Stimulated activated CD4-positive, alpha-beta T cell treated with anti-CD3 and anti-CD28 coated beads, TNF-alpha, amount 100 ng/mL, for 24 hours (primary cell): ENCODE measurements around the gene CACNB1.
A peak's percentile ranks its signal among the peaks of the same experiment; 100 is the strongest.

Experiments used
- DNase-seq, 3 experiments: peaks; one replicate each; pipeline ENCODE4 v3.0.0-alpha.2; 2020; ENCODE audit warnings: low read depth in 3 of 3

CACNB1 gene

DNA sequence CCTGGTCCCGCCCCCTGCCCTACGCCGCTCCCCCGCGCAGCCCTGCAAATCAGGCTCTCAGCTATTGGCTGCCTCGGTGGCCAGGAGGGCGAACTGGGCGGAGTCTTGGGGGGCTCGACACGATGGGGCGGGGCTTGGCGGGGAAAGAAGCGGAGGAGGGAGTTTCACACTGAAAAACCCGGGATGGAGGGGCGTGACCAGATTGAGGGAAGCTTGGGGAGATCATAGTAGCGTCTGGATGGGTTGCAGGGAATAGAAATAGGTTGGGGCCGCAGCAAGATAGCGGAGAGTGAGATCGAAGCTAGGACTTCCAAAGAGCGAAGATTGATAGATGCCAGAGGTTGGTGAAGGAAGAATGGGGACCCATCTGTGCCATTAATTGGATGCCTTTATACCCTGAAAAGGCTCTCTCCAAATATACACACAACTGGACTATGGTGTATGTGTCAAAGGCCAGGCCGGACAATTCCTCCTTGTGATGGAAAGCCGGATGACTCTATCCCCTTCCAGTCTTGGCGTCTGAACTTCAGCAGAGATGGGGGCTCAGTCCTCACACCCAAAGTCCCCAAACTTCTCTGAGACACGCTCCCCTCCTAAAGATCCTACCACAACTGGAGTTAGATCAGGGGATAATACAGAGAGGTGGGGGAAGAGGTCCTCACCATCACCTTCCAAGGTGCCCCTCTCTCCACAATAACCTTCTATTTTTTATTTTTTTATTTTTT lies 28.7 kb upstream of the CACNB1 start:
- peak in 1 of 3 experiments; percentile 54 for DNase-seq

DNA sequence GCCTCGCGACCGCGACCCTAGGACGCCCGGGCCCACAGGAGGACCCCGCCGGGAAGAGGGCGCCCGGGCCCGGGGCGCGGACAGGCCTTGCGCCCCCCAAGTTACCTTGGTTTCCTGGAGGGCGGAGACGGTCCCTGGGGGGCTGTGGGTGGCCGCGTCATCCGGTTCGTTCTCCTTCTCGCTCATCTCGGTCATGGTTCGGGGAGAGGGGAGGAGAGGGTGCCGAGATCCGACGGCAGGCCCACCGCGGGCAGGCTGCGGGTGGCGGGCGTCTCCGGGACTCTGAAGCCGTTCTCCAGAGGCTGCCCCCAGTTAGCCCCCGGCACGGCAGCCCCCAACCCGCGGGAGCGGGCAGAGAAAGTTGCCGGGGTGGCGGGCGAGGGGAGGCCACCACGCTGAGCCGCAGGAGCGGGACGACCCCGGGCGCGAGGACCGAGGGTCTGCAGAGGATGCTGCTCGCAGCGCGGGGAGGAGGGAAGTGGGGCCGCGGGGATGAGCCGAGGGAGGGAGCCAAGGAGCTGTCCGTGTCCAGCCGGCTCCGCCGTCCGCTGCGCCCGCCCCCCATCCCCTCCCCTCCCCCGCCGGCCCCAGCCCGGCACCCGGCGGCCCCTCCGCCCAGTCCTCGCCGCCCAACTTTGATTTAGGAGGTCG lies 28.0 kb upstream of the CACNB1 start, which contains the start of gene STAC2:
Gene STAC2, minus strand, starts transcription at position 638 of the 651 bp plus-strand sequence. Its CDS starts 443 bp downstream, at position 195.
- DNase-seq = no peak

DNA sequence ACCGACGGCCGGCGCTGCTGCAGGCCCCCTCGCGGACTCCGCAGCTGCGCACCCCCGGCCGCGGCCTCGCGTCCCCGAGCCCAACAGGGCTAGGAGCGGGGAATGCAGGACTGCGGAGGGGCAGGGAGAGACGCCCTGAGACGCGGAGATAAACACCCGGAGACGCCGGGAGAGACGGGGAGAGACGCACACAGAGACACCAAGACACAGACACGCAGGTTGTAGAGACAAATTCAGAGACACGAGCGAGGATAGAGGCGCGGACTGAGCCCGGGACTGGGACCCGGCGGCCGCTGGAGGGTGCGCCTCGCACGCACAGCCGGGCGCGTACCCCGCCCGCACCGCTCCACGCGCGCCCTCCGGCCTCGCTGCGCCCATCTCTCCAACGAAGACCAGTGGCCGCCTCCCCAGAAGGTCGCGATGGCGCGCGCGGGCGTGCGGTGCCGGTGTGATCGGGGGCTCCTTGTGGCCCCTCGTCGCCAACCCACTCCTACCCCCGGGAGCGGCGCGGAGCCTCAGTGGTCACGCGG lies 27.4 kb upstream of the CACNB1 start:
- no peak for DNase-seq

DNA sequence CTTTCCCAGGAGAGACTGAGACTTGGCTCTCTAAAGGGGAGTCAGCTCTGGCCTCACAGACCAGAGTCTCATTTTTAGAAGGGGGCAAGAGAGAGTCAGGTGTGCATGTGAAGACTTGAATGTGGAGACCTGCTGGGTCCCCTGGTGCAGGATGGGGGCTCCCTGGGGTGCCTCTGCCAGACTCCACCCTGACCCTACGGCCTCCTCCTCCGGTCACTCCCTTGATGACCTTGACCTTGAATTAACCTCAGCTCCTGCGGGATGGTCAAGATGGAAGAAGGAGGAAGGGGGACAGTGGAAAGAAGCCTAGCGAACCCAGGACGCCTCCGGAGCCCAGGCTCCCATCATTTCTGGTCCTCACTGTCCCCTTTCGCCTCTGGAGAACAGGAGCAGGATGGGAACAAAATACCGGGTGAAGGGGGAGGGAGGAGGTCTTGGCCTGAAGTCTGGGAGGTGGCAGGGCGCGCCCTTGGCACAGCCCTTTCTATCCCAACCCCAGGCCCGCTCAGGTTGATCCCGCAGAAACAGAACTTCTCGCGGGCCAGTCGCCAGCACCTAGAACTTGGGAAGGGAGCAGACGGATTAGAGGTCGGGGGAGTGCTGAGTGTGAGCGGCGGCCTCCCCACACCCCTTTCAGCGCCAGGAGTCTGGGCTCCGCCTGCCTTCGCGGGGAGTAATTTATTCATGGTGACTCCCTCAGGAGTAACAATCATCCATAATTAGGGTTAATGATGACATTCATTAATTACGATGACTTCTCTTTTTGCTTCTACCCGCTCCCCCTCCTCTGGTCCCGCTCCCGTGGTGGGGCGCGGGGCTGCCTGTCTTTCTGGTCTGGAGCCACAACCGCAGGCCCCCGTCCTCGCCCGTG lies 26.7 kb upstream of the CACNB1 start:
- DNase-seq = no peak

DNA sequence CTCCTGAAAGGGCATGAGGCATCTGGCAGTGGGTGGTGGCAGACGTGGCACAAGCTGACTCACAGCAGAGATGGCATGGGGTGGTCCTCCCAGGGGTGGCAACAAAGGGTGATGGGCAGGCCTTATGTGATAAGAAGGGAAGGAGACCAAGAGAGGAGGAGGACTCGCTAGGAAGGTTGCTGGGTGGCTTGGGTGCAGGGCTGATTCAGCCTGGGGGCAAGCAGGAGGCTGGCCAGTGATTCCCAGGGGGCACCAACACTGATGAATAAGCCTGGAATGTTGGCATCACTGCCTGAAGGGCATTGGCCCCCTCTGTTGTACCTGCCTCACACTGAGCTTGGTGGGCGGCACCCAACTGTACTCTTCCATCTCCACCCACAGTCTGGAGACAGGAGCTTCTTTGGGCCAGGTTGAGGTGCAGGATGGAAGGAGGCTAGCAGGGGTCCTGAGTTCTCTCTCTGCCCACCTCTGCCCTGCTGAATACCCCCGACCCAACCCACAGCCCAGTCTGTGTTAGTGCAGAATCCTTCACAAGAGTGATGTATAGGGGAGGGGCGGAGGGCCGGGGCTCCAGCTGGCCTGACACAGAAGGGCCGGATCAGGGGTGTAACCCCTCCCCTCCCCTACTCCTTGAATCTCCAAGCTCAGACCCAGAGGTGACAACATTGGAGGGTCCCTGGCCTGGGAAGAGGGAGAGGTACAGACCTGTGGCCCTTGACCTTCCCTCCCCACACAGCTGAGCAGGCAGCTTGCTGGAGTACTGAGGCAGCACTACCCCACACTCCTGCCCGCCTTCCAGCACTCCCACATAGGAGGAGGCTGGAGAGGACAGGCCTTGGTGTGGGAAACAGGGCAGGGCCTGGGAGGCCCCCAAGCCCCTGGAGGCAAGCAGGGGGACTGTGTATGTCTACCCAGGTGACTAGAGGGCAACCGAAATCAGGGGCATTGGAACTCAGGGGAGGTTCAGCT lies 25.7 kb upstream of the CACNB1 start:
- no peak for DNase-seq

DNA sequence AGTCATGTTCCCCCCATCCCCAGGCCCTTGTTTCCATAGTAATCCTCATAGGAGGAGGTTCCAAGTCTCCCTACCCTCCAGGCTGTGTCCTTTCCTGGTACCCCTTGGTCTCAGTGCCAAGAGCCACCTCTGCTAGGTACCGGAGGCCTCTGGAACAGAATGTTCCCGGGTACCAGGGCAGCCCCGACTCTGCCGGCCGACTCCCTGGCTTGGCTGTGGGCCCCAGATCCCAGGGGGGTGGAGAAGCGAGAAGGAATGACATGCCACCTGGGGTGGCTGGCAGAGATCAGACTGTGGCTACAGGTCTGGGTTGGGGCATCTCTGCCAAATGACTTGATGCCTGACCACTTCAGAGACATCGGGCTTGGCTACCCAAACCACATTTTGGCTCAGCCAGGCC lies 24.7 kb upstream of the CACNB1 start:
- DNase-seq = no peak

DNA sequence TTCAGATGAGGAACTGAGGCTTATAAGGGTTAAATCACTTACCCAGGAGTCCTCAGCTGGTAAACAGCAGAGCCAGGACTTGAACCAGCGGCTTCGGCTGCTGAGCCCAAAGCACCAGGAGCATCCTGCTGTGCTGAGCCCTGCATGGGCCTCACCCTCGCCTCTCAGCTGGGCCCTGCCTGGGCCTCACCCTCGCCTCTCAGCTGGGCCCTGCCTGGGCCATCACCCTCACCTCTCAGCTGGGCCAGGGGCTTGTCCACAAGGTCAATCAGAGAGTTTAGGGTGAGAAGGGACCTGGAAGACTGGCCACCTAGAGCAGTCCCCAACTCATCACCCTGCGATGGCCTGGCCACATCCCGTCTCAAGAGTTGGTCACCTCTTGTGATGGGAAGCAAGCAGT lies 24.1 kb upstream of the CACNB1 start:
- DNase-seq = no peak

DNA sequence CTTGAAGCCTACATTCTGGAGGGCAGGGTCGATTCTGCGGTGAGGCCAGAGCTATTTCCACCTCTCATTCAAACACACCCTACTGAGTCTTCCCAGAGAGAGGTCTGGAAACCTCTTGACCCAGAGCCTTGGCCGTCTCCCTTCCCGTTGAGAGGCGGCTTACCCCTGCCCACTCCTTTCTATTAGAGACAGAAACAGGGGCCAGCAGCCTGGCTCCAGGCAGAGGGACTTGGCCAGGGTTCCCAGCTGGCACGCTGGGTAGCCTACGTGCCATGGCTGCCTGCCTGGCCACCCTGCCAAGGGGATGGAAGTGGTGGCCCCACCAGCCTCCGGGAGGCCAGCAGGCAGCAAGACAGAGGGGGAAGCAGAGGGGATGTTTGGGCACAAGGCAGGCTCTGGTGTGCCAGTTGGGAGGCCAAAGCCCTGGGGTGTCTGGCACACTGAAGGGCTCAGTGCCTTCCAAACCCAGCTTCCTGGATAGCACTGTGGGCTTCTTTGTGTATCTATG lies 22.2 kb upstream of the CACNB1 start:
- no peak for DNase-seq

DNA sequence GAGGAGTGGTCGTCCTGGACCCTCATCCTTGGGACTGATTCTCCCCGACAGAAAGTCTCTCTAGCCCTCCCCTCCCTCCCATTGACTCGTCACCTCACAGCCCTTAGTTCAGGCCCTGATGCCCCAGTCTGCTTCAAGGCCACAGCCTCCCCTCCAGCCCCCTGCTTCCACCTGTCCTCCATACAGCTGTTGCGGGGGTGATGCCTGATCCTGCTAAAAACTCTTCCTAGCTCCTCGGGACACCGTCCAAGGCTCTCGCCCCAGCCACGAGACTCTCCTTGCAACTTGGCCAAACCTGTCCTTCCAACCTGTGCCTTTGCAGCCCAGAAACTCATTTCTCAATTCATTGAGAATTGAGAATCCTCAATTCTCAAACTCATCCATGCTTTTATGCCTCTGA lies 21.4 kb upstream of the CACNB1 start:
- no peak for DNase-seq

DNA sequence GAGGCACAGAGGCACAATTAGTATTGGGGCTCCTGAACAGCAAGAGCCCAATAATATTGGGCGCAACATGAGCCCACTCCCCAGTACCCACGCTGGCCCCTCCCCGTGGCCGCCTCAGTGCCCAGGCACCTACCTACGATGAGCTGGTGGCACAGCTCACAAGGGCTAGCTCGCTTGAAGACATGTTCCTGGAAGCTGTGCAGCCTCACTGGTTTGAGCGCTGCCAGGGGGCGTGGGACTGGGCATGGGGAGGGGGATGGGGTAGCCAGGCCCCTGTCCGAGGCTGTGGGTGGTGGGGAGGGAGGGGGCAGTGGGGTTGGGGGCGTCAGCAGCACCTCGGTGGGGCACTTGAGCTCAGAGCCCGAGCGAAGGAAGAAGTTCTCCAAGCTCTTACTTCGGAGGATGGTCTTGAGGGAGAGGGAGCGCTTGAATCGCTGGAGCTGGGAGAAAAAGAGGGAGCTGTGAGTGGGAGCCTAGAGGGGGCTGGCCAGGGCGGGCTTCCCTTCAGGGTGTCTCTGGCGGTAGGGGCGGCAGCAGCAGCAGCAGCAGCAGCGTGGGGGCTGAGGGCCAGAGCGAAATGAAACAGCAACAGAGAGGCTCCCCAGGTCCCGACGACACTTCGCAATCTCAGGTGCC lies 20.4 kb upstream of the CACNB1 start:
- DNase-seq = no peak

DNA sequence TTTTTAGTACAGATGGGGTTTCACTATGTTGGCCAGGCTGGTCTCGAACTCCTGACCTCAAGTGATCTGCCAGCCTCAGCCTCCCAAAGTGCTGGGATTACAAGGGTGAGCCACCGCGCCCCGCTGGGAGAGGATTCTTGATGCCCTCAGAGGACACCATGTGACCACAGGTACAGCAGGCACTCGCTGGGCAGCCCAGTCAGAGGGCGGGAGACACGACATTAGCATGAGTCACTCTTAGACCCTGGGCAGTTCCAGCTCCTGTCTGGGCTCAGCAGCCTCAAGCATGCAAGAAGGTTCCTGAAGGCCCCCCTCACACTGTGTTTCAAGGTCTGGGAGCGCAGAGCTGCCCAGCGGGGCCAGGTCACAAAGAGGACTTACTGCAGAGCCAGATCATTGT lies 16.4 kb upstream of the CACNB1 start:
- no peak for DNase-seq

DNA sequence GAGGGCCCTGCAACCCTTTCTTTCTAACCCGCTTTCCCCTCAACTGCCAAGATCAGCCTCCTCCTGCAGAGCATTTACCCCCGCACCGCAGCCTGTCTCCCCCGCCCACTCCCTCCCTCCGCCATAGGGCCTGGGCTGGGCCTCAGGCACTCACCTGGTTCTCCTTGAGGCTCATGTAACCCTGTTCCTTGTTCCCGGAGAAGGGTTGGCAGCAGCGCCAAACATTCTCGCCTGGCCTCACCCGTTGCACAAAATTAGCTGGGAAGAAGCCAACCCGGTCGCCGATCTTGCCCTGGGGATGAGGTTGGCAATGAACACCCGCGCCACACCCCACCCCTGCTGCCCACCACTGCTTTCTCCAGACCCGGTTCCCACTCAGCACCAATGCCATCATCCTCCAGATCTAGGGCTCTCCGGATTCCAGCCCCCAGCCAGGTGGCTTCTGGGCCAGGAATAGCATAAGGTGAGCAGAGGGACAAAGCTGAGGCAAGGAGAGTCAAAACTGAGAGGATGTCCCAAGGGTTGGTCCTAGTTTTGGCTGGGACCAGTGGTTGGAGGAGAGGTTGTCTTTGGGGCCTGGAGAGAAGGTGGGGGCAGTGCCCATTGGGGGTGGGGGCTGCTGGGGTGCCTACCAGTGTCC lies 15.5 kb upstream of the CACNB1 start:
- no peak for DNase-seq

DNA sequence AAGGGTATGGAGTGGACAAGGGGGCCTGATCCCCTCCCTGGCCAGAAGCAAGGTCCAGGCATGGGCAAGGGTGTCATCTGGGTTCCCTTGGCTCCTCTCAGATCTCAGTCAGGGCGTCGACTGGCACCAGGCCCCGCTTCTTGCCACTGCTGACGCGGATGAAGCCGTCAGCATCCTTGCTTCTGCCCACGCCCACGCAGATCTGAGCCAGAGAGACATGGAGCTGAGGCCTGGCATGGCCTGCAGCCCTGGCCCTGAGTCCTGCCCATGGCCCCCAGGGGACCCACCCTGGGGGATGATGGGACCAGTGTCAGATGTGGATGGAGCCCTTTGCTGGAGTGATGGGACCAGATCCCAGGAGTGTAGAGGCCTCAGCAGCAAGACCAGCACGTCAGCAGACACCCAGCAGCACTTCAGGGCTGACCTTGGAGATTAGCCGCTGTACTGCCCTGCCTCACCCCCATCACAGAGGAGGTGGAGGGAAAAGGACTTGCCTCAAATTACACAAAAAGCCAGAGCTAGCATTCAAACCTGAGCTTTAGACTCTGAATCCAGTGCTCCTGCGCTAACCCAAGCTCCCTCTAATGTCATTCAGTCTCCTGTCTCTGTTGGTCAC lies 14.8 kb upstream of the CACNB1 start:
- DNase-seq = no peak

DNA sequence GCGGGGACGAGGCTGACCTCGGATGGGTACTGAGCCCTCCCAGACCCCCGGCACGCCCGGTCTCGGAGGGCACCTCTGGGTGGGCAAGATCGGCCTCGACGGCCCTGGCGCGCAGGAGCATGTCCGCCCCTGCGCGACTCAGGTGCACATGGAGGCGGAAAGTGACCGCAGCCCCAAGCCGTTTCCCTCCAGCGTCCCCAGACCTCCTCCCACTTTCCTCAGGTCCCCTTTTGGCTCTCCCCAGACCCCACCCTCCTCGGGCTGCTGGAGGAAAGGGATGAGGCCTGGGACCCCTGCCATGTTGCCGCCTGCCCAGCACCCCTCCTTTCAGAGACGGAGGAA lies 12.6 kb upstream of the CACNB1 start:
- DNase-seq = no peak

DNA sequence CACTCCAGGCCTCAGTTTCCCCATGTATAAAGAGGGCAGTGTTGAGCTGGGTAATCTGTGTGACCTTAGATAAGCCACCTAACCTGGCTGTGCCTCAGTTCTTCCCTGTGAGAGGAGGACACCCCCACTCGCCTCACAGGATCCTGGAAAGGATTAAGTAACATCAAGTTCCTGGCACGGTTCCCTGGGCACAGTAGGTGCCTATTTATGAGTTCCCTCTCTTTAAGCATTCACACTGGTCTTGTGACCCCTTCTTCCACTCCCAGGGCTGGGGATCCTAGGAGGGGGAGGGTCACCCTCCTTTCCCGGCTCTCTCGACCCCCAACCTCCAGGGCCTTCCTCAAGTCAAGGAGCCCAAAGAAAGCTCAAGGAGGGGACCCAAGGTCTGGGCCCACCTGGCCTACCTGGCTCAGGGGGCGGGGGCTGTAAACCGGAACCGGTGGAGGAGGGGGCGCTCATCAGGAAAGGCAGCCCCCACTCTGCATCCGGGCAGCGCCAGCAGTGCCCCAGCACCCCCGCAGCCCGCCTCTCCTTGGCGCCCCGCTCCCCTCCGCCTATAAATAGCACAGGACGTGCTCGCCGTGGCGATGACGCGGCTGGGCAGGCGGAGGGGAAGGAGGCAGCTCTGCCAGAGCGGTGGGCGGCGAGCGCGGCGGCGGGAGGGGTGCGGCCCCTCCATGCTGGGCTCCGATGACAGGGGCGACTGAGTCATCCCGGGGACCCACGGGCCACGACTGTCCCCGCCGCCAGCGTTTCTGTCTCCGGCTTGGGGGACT lies 12.0 kb upstream of the CACNB1 start:
- peak; percentile 41 to 73 (median 42) for DNase-seq

DNA sequence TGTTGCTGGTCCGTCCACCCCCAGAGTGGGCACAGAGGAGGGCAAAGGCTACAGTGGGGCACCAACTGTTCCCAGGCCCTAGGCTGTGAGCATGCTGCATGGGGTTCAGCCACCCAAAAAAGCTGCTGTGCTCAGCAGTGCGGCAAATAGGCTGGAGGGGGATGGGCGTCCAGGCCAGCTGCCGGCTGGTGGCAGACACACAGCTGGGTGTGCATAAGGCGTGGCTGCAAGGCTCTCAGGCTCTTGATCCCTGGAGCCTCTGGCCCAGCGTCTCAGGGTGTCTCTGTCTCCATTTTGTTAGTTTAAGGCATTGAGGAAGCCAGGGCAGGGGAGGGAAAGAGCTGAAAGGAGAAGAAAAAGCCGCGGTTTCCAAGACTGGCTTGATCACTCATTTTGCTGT lies 11.4 kb upstream of the CACNB1 start:
- no peak for DNase-seq

DNA sequence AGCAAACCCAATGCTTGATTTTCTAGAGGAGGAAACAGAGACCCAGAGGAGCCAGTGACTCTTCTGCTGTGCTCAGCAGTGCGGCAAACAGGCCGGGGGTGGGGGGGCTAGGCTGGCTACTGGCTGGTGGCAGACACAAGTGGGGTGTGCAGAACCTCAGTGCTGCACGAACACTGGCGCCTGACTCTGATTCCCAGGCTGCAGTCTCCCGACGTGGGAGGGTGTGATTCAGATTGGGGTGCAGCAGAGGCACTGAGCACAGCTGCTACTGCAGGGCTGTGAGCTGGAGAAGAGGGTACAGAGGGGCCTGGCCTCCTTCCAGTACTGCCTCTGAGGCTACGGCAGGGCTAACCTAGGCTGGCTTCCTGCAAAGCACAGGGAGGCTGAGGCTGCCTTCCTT lies 10.7 kb upstream of the CACNB1 start:
- DNase-seq = no peak

DNA sequence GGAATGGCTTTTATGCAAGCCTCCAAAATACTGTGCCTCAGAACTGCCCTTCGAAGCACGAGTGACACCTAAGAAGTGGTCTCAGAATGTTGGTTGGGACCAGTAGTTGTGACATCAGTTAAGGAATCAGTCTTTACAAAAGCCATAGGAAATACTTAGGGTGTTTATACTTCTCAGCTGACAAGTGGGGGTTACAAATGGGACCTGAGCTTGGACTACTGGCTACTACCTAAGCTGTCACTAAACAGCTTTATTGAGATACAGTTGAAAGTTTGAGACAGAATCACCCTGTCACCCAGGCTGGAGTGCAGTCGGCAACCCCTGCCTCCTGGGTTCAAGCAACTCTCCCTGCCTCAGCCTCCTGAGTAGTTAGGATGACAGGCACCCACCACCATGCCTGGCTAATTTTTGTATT lies 7.7 kb upstream of the CACNB1 start:
- no peak for DNase-seq

DNA sequence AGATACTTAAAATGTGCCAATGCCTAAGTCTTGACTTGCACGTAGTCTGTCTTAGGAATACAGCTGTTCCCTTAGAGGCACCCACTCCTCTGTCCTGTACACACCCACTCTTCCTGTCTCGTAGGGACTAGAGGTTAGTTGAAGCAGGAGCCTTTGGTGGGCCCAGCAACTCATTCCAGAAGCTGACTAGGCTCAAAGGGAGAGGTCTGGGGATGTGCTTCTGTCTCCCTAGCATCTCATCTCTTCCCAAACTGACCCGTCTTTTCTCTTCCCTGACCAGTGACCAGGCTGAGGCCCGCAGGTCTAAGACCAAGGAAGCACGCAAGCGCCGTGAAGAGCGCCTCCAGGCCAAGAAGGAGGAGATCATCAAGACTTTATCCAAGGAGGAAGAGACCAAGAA lies 6.8 kb upstream of the CACNB1 start:
- no peak for DNase-seq
